Peyer's patch (tissue), 4 donors: ENCODE measurements around the gene RBM44.

Source experiments
- CTCF ChIP-seq, 6 experiments: fragments of 450-650 bp in 4 of 6; fragments of 200-600 bp in 2 of 6; sonication (generic) in 1 of 6; IDR thresholded peaks; one replicate each; pipeline ENCODE4 v1.5.1; 2017 to 2019; ENCODE audit warnings: antibody characterized with exemption in 6 of 6, mild to moderate bottlenecking in 3 of 6, moderate library complexity in 1 of 6
- POLR2A ChIP-seq, 2 donors: fragments of 450-650 bp; IDR thresholded peaks; one replicate each; pipeline ENCODE4 v1.5.1; 2017; ENCODE audit warnings: antibody characterized with exemption in 2 of 2, mild to moderate bottlenecking in 2 of 2, moderate library complexity in 2 of 2

GRCh38 chr2:237797253-237797652 lies 1.3 kb upstream of the RBM44 start:
- no peak for TF ChIP-seq CTCF (IDR thresholded peaks at IDR 0.05)
- no peak for TF ChIP-seq POLR2A (IDR thresholded peaks at IDR 0.05)
